ENCODE data around the gene PDGFA.
A peak's percentile ranks its signal among the peaks of the same experiment; 100 is the strongest.

The PDGFA gene

GRCh38 chr7:459584-460373, 59.9 kb downstream of the PDGFA start:
- no peak for DNase-seq (ENCODE audit: low spot score)

GRCh38 chr7:458511-459245, 61.0 kb downstream of the PDGFA start:
- DNase-seq (ENCODE audit: low spot score): no peak

GRCh38 chr7:457814-458510, 61.7 kb downstream of the PDGFA start:
- no peak for DNase-seq (ENCODE audit: low spot score)

- peak; percentile 88 for DNase-seq (ENCODE audit: low spot score)
Observed at GRCh38 chr7:455110-455928, 64.3 kb downstream of the PDGFA start.

- no peak for DNase-seq (ENCODE audit: low spot score)
Observed at GRCh38 chr7:454356-455109, 65.1 kb downstream of the PDGFA start.

- no peak for DNase-seq (ENCODE audit: low spot score)
Observed at GRCh38 chr7:453597-454306, 65.9 kb downstream of the PDGFA start.

- DNase-seq (ENCODE audit: low spot score): no peak
Observed at GRCh38 chr7:452791-453455, 66.7 kb downstream of the PDGFA start.

- no peak for DNase-seq (ENCODE audit: low spot score)
Observed at GRCh38 chr7:452226-452751, 67.4 kb downstream of the PDGFA start.

- DNase-seq (ENCODE audit: low spot score): no peak
Observed at GRCh38 chr7:451255-452225, 68.1 kb downstream of the PDGFA start.

GRCh38 chr7:450741-451140, 68.9 kb downstream of the PDGFA start:
- no peak for DNase-seq (ENCODE audit: low spot score)

GRCh38 chr7:450036-450435, 69.6 kb downstream of the PDGFA start:
- no peak for DNase-seq (ENCODE audit: low spot score)

GRCh38 chr7:449324-450019, 70.2 kb downstream of the PDGFA start:
- no peak for DNase-seq (ENCODE audit: low spot score)

GRCh38 chr7:447523-447922, 72.1 kb downstream of the PDGFA start:
- DNase-seq (ENCODE audit: low spot score): no peak

Measured in HuH-7 (cell line).